CD8-positive, alpha-beta memory T cell (primary cell): ENCODE data around the gene CFAP410. TPM values are rescaled to one million over a fixed set of nuclear protein-coding genes. Genes with fewer than 3 reads are reported as not detected.

Source experiments
- CTCF ChIA-PET: fragments of 350-600 bp; sonication (Branson Sonifier 250); formaldehyde crosslinking; loops from one replicate; lab custom pipeline; 2021; ENCODE audit warnings: antibody characterized with exemption; lab: Charles Lee
- POLR2A ChIA-PET: fragments of 350-600 bp; sonication (Branson Sonifier 250); formaldehyde crosslinking; loops from one replicate; lab custom pipeline; 2021; ENCODE audit warnings: antibody characterized with exemption; lab: Charles Lee
- DNase-seq, 5 donors: peaks; one replicate each; pipeline versions ENCODE4 v3.0.0 to v3.0.0-alpha.2; 2020 to 2022; ENCODE audit warnings: mixed read lengths in 1 of 5
- H3K27ac ChIP-seq: one replicate; pipeline ENCODE4 v1.7.0; 2013; ENCODE audit warnings: low read depth, mild to moderate bottlenecking, low read length, moderate library complexity
- H3K27me3 ChIP-seq: 2 replicates; pipeline ENCODE4 v1.7.0; 2013; ENCODE audit warnings: low read length, mild to moderate bottlenecking; ENCODE audit not compliant: insufficient read depth, poor library complexity, severe bottlenecking
- H3K36me3 ChIP-seq: 2 replicates; pipeline ENCODE4 v1.7.0; 2013; ENCODE audit warnings: mild to moderate bottlenecking, low read length, moderate library complexity; ENCODE audit not compliant: insufficient read depth
- H3K4me1 ChIP-seq: 2 replicates; pipeline ENCODE4 v1.7.0; 2013; ENCODE audit warnings: mild to moderate bottlenecking, low read length, moderate library complexity; ENCODE audit not compliant: insufficient read depth
- H3K4me3 ChIP-seq: 2 replicates; pipeline ENCODE4 v1.7.0; 2013; ENCODE audit warnings: mild to moderate bottlenecking, low read length
- H3K9me3 ChIP-seq: 2 replicates; pipeline ENCODE4 v1.7.0; 2013; ENCODE audit warnings: mild to moderate bottlenecking, low read length
- H3K27ac Mint-ChIP-seq, 8 donors: one replicate each; pipeline ENCODE4 v1.8.0; 2020 to 2021; ENCODE audit warnings: mixed read lengths in 8 of 8, mild to moderate bottlenecking in 6 of 8, inconsistent platforms in 3 of 8, moderate library complexity in 3 of 8
- H3K27me3 Mint-ChIP-seq, 2 donors: one replicate each; pipeline ENCODE4 v1.8.0; 2020 to 2021; ENCODE audit warnings: mixed read lengths in 2 of 2, mild to moderate bottlenecking in 1 of 2, moderate library complexity in 1 of 2
- H3K36me3 Mint-ChIP-seq, 3 donors: one replicate each; pipeline ENCODE4 v1.8.0; 2020 to 2021; ENCODE audit warnings: mixed read lengths in 3 of 3, inconsistent platforms in 1 of 3, mild to moderate bottlenecking in 1 of 3
- H3K4me1 Mint-ChIP-seq, 3 donors: one replicate each; pipeline ENCODE4 v1.8.0; 2020 to 2021; ENCODE audit warnings: mixed read lengths in 3 of 3, inconsistent platforms in 1 of 3, mild to moderate bottlenecking in 1 of 3
- H3K4me3 Mint-ChIP-seq, 7 donors: one replicate each; pipeline ENCODE4 v1.8.0; 2020 to 2021; ENCODE audit warnings: mixed read lengths in 7 of 7, mild to moderate bottlenecking in 6 of 7, moderate library complexity in 4 of 7, inconsistent platforms in 2 of 7
- H3K9me3 Mint-ChIP-seq, 5 donors: one replicate each; pipeline ENCODE4 v1.8.0; 2020 to 2022; ENCODE audit warnings: mixed read lengths in 5 of 5, mild to moderate bottlenecking in 3 of 5, moderate library complexity in 2 of 5, inconsistent platforms in 1 of 5
- polyA plus RNA-seq: library from polyadenylated mRNA; unstranded; fragments of 300-500 nt; fragmentation: Illumina TruSeq; gene quantifications from one replicate; pipeline ENCODE4 v1.2.3, GENCODE V29; 2021
- total RNA-seq, 2 experiments: library from RNA; stranded (reverse); gene quantifications; one replicate each; pipeline ENCODE4 v1.2.3, GENCODE V29; 2021

Gene CFAP410
- total and polyA plus RNA-seq, 3 experiments from 2014 or later = 17.6 to 36.4 (median 19.2) TPM

- Histone ChIP-seq H3K36me3 (no peaks in the 10 kb centered on the region), H3K4me3 (no peak overlapping the region), H3K27me3 (no peaks in the 10 kb centered on the region), H3K9me3 (no peaks in the 10 kb centered on the region), H3K27ac (no peak overlapping the region), H3K4me1 (no peaks in the 10 kb centered on the region)
- Mint-ChIP-seq H3K4me1 (no peaks in the 10 kb centered on the region), H3K27ac (no peak overlapping the region), H3K4me3 (no peak overlapping the region), H3K9me3 (no peaks in the 10 kb centered on the region), H3K27me3 (no peaks in the 10 kb centered on the region), H3K36me3 (peaks cover 0 to 31% (median 0%) of the 10 kb centered on the region in 3 donors)
- ChIA-PET CTCF (no interaction called here), POLR2A (no interaction called here)
- no peak for DNase-seq
Observed at GRCh38 chr21:44329971-44330681, 9.1 kb downstream of the CFAP410 start.

- no peaks in the 10 kb centered on the region for H3K4me1 ChIP-seq
- H3K4me3 ChIP-seq = no peak overlapping the region
- no peaks in the 10 kb centered on the region for H3K27me3 ChIP-seq
- Mint-ChIP-seq H3K4me1 (no peaks in the 10 kb centered on the region), H3K36me3 (peaks cover 0 to 34% (median 0%) of the 10 kb centered on the region in 3 donors), H3K9me3 (no peaks in the 10 kb centered on the region), H3K27me3 (no peaks in the 10 kb centered on the region), H3K27ac (peak overlapping the region in 3 of 8 donors; percentile 33 to 75 (median 63)), H3K4me3 (no peak overlapping the region)
- ChIA-PET CTCF (no interaction called here), POLR2A (no interaction called here)
- no peak for DNase-seq
- no peaks in the 10 kb centered on the region for H3K9me3 ChIP-seq
- H3K36me3 ChIP-seq = no peaks in the 10 kb centered on the region
- no peak overlapping the region for H3K27ac ChIP-seq
Observed at GRCh38 chr21:44329086-44329889, 9.9 kb downstream of the CFAP410 start.

GRCh38 chr21:44328242-44328895, 10.8 kb downstream of the CFAP410 start:
- no peaks in the 10 kb centered on the region for H3K27me3 ChIP-seq
- no peak overlapping the region for H3K4me3 ChIP-seq
- Mint-ChIP-seq H3K4me3 (no peak overlapping the region), H3K9me3 (no peaks in the 10 kb centered on the region), H3K27me3 (no peaks in the 10 kb centered on the region), H3K4me1 (no peaks in the 10 kb centered on the region), H3K27ac (peak overlapping the region in 3 of 8 donors; percentile 1 to 35 (median 27)), H3K36me3 (peaks cover 0 to 41% (median 0%) of the 10 kb centered on the region in 3 donors)
- H3K9me3 ChIP-seq = no peaks in the 10 kb centered on the region
- H3K36me3 ChIP-seq = no peaks in the 10 kb centered on the region
- no peaks in the 10 kb centered on the region for H3K4me1 ChIP-seq
- no peak for DNase-seq
- ChIA-PET CTCF (no interaction called here), POLR2A (no interaction called here)
- no peak overlapping the region for H3K27ac ChIP-seq

GRCh38 chr21:44327603-44327974, 11.6 kb downstream of the CFAP410 start:
- peak overlapping the region in 1 of 8 donors; percentile 35 for H3K27ac Mint-ChIP-seq
- H3K27me3 Mint-ChIP-seq = no peaks in the 10 kb centered on the region
- H3K36me3 ChIP-seq = no peaks in the 10 kb centered on the region
- H3K4me3 ChIP-seq = no peak overlapping the region
- H3K9me3 Mint-ChIP-seq = no peaks in the 10 kb centered on the region
- CTCF ChIA-PET = no interaction called here
- H3K27ac ChIP-seq = no peak overlapping the region
- no peaks in the 10 kb centered on the region for H3K9me3 ChIP-seq
- H3K4me3 Mint-ChIP-seq = no peak overlapping the region
- H3K4me1 ChIP-seq = no peaks in the 10 kb centered on the region
- POLR2A ChIA-PET = no interaction called here
- peaks cover 0 to 44% (median 0%) of the 10 kb centered on the region in 3 donors for H3K36me3 Mint-ChIP-seq
- no peaks in the 10 kb centered on the region for H3K27me3 ChIP-seq
- DNase-seq = no peak
- H3K4me1 Mint-ChIP-seq = no peaks in the 10 kb centered on the region

- H3K4me3 Mint-ChIP-seq = no peak overlapping the region
- ChIA-PET POLR2A (no interaction called here), CTCF (no interaction called here)
- Histone ChIP-seq H3K4me1 (no peaks in the 10 kb centered on the region), H3K9me3 (no peaks in the 10 kb centered on the region), H3K27me3 (no peaks in the 10 kb centered on the region), H3K27ac (no peak overlapping the region), H3K4me3 (no peak overlapping the region), H3K36me3 (no peaks in the 10 kb centered on the region)
- no peak for DNase-seq
- no peaks in the 10 kb centered on the region for H3K27me3 Mint-ChIP-seq
- H3K27ac Mint-ChIP-seq = peak overlapping the region in 1 of 8 donors; percentile 21
- peaks cover 0 to 42% (median 0%) of the 10 kb centered on the region in 3 donors for H3K36me3 Mint-ChIP-seq
- H3K4me1 Mint-ChIP-seq = no peaks in the 10 kb centered on the region
- H3K9me3 Mint-ChIP-seq = no peaks in the 10 kb centered on the region
Observed at GRCh38 chr21:44326716-44327602, 12.2 kb downstream of the CFAP410 start.

GRCh38 chr21:44326272-44326647, 12.9 kb downstream of the CFAP410 start:
- Histone ChIP-seq H3K27ac (no peak overlapping the region), H3K27me3 (no peaks in the 10 kb centered on the region), H3K4me1 (no peaks in the 10 kb centered on the region), H3K4me3 (no peak overlapping the region), H3K36me3 (no peaks in the 10 kb centered on the region), H3K9me3 (no peaks in the 10 kb centered on the region)
- H3K27me3 Mint-ChIP-seq = no peaks in the 10 kb centered on the region
- no peak overlapping the region for H3K4me3 Mint-ChIP-seq
- ChIA-PET CTCF (no interaction called here), POLR2A (no interaction called here)
- no peaks in the 10 kb centered on the region for H3K9me3 Mint-ChIP-seq
- no peak for DNase-seq
- H3K27ac Mint-ChIP-seq = no peak overlapping the region
- H3K36me3 Mint-ChIP-seq = peaks cover 0 to 42% (median 0%) of the 10 kb centered on the region in 3 donors
- no peaks in the 10 kb centered on the region for H3K4me1 Mint-ChIP-seq

- H3K27ac Mint-ChIP-seq = no peak overlapping the region
Observed at GRCh38 chr21:44325386-44326271, 13.6 kb downstream of the CFAP410 start.

More at GRCh38 chr21:44325386-44326271, 13.6 kb downstream of the CFAP410 start:
- no peak overlapping the region for H3K4me3 ChIP-seq
- no peaks in the 10 kb centered on the region for H3K27me3 ChIP-seq
- DNase-seq = no peak
- H3K36me3 ChIP-seq = no peaks in the 10 kb centered on the region
- Mint-ChIP-seq H3K4me1 (no peaks in the 10 kb centered on the region), H3K4me3 (no peak overlapping the region), H3K36me3 (peaks cover 0 to 43% (median 0%) of the 10 kb centered on the region in 3 donors), H3K27me3 (no peaks in the 10 kb centered on the region), H3K9me3 (no peaks in the 10 kb centered on the region)
- ChIA-PET POLR2A (no interaction called here), CTCF (no interaction called here)
- H3K9me3 ChIP-seq = no peaks in the 10 kb centered on the region
- H3K27ac ChIP-seq = no peak overlapping the region
- no peaks in the 10 kb centered on the region for H3K4me1 ChIP-seq
